Right lobe of liver (tissue), 6 donors: ENCODE measurements around the gene FEZ2. TPM values are rescaled to one million over a fixed set of nuclear protein-coding genes. Genes with fewer than 3 reads are reported as not detected.
A peak's percentile ranks its signal among the peaks of the same experiment; 100 is the strongest.

Source experiments
- ATAC-seq, 4 donors: fragments of 200-7000 bp; cut with Tn5 transposase; one replicate each; pipeline ENCODE4 v1.9.1; 2020; ENCODE audit warnings: mild to moderate bottlenecking in 4 of 4, moderate library complexity in 4 of 4
- DNase-seq, 3 donors: peaks; one replicate each; pipeline ENCODE4 v3.0.0-alpha.2; 2020
- H3K27ac ChIP-seq, 3 donors: fragments of 200-600 bp; one replicate each; pipeline ENCODE4 v1.8.0; 2022
- H3K27me3 ChIP-seq, 2 donors: fragments of 200-600 bp; one replicate each; pipeline ENCODE4 v1.8.0; 2022
- H3K36me3 ChIP-seq, 4 donors: fragments of 200-600 bp; sonication (generic) in 1 of 4; one replicate each; pipeline versions ENCODE4 v1.5.1 to v1.8.0; 2017 to 2022; ENCODE audit warnings: control low read depth in 1 of 4
- H3K4me1 ChIP-seq, 4 donors: fragments of 200-600 bp; sonication (generic) in 1 of 4; one replicate each; pipeline versions ENCODE4 v1.5.1 to v1.8.0; 2017 to 2022; ENCODE audit warnings: control low read depth in 1 of 4
- H3K4me3 ChIP-seq, 3 donors: fragments of 200-600 bp; one replicate each; pipeline ENCODE4 v1.8.0; 2022
- H3K9me3 ChIP-seq, 4 donors: fragments of 200-600 bp; sonication (generic) in 1 of 4; one replicate each; pipeline versions ENCODE4 v1.5.1 to v1.8.0; 2017 to 2022; ENCODE audit warnings: control low read depth in 1 of 4
- CTCF ChIP-seq, 4 donors: fragments of 200-600 bp in 3 of 4; fragments of 450-650 bp in 1 of 4; IDR thresholded peaks; one replicate each; pipeline versions ENCODE4 v1.5.1 to v1.8.0; 2016 to 2022; ENCODE audit warnings: antibody characterized with exemption in 4 of 4, mild to moderate bottlenecking in 2 of 4
- POLR2A ChIP-seq: fragments of 450-650 bp; IDR thresholded peaks from one replicate; pipeline ENCODE4 v1.6.1; 2017; ENCODE audit warnings: antibody characterized with exemption, mild to moderate bottlenecking
- WGBS: methylation state at CpG from one replicate; pipeline ENCODE4 v1.1.6; 2018; ENCODE audit warnings: low coverage, low lambda C conversion rate; ENCODE audit not compliant: insufficient coverage; ENCODE audit errors: missing lambda C conversion rate; 5-methylcytosine and 5-hydroxymethylcytosine counted together
- intact Hi-C, 2 donors: fragments of 100-400 bp; cut with DNase I; formaldehyde crosslinking; loops; one replicate each; pipeline versions ENCODE4 v1.11.2 to v1.14.1; 2022
- total RNA-seq, 6 experiments: library from RNA; depleted of rRNA in 2 of 6; stranded (reverse); fragments of >200 nt in 2 of 6; fragmentation: NEBNext Ultra II Directional in 3 of 6; extraction: Animal tissue kit (Norgen Biotek cat#: 25700) in 3 of 6; gene quantifications; one replicate each; pipeline versions ENCODE4 v1.1.0 to v1.2.4, GENCODE V29; 2016 to 2023
- donor health status: DM: no; HTN: yes; CAD: no.
- donor health status: DM: no; HTN: no; CAD: no.
- donor health status: DM: no; HTN: no; CAD: no.
- donor health status: DM: no; HTN: yes; CAD: no.
- donor health status: DM: no; HTN: yes; CAD: no.

FEZ2 gene
- total RNA-seq, 6 experiments from 2014 or later: 11.1 to 22.2 (median 18.7) TPM

- no peak overlapping the region for H3K27ac ChIP-seq
- no peak overlapping the region for H3K4me3 ChIP-seq
- H3K27me3 ChIP-seq: no peaks in the 10 kb centered on the region
- no peak for ATAC-seq
- peaks cover 0 to 4% (median 0%) of the 10 kb centered on the region in 4 donors for H3K36me3 ChIP-seq
- H3K9me3 ChIP-seq: no peaks in the 10 kb centered on the region
- no peak for DNase-seq
- intact Hi-C loops: no loop called here
- WGBS: 71% methylated on average over 8 of the region's 9 CpGs
- H3K4me1 ChIP-seq: no peaks in the 10 kb centered on the region
- TF ChIP-seq POLR2A (no peak), CTCF (IDR thresholded peaks at IDR 0.05) (no peak)
These were observed 85.9 kb downstream of the FEZ2 start for GRCh38 chr2:36511858-36512603.

- no peak for ATAC-seq
- intact Hi-C loops: no loop called here
These were observed 88.9 kb downstream of the FEZ2 start for GRCh38 chr2:36509075-36509474.

GRCh38 chr2:36507408-36507812 is 90.6 kb downstream of the FEZ2 start:
- DNase-seq: no peak
- H3K4me3 ChIP-seq: no peak overlapping the region
- H3K27me3 ChIP-seq: no peaks in the 10 kb centered on the region
- peak; percentile 72 to 94 (median 87) for ATAC-seq
- no peaks in the 10 kb centered on the region for H3K36me3 ChIP-seq
- TF ChIP-seq CTCF (IDR thresholded peaks at IDR 0.05) (peak; percentile 43 to 62 (median 53)), POLR2A (no peak)
- H3K27ac ChIP-seq: no peak overlapping the region
- H3K9me3 ChIP-seq: no peaks in the 10 kb centered on the region
- intact Hi-C loops: no loop called here
- H3K4me1 ChIP-seq: no peaks in the 10 kb centered on the region

More at GRCh38 chr2:36509075-36509474, 88.9 kb downstream of the FEZ2 start:
- 75% methylated on average over 6 of the region's 6 CpGs for WGBS
- no peak overlapping the region for H3K4me3 ChIP-seq
- H3K4me1 ChIP-seq: no peaks in the 10 kb centered on the region
- TF ChIP-seq POLR2A: no peak
- TF ChIP-seq CTCF (IDR thresholded peaks at IDR 0.05): no peak
- peaks cover 0 to 4% (median 0%) of the 10 kb centered on the region in 4 donors for H3K36me3 ChIP-seq
- no peak overlapping the region for H3K27ac ChIP-seq
- DNase-seq: no peak
- H3K9me3 ChIP-seq: no peaks in the 10 kb centered on the region
- no peaks in the 10 kb centered on the region for H3K27me3 ChIP-seq

Other genes with a start within 250 kb of the FEZ2 start
- gene CRIM1, start 242.4 kb downstream of the FEZ2 start, total RNA-seq: 10 to 100 TPM in 4 of 6 experiments, 1 to 10 TPM in 2; 4.2 to 30.5 (median 16.7) TPM
- gene VIT, start 98.5 kb upstream of the FEZ2 start, total RNA-seq: not detected